NCI-H1930 (cell line): Measurements from ENCODE around the gene ARSA.
"Not testable (repeated sequence)": the region's sequence is repeated elsewhere in the genome, so short reads cannot be mapped to it uniquely, and the experiment has no call there.

Experiments used
- DNase-seq, 2 experiments: peaks; one replicate each; lab custom pipeline; 2025; lab: John Stamatoyannopoulos, UW

Gene ARSA

GRCh38 chr22:50621948-50622722 is 5.8 kb downstream of the ARSA start:
- peak in 1 of 2 experiments; percentile 58 for DNase-seq

- DNase-seq: no peak
Observed at GRCh38 chr22:50621356-50621880, 6.5 kb downstream of the ARSA start.

GRCh38 chr22:50620593-50621355 is 7.2 kb downstream of the ARSA start:
- DNase-seq: peak; percentile 65 to 69

- DNase-seq: not testable (repeated sequence)
Observed at GRCh38 chr22:50614296-50614695, 13.7 kb downstream of the ARSA start.

GRCh38 chr22:50613291-50613981 is 14.5 kb downstream of the ARSA start:
- no peak for DNase-seq

- DNase-seq: no peak
Observed at GRCh38 chr22:50612528-50613221, 15.3 kb downstream of the ARSA start.

- DNase-seq: no peak
Observed at GRCh38 chr22:50612168-50612527, 15.8 kb downstream of the ARSA start.

GRCh38 chr22:50611341-50612060 is 16.5 kb downstream of the ARSA start:
- no peak for DNase-seq

GRCh38 chr22:50610581-50610980 is 17.4 kb downstream of the ARSA start:
- DNase-seq: no peak

GRCh38 chr22:50610041-50610451 is 17.9 kb downstream of the ARSA start:
- DNase-seq: no peak

- DNase-seq: no peak
Observed at GRCh38 chr22:50609599-50609998, 18.4 kb downstream of the ARSA start.

- DNase-seq: no peak
Observed at GRCh38 chr22:50608996-50609395, 19.0 kb downstream of the ARSA start.

- not testable (repeated sequence) for DNase-seq
Observed at GRCh38 chr22:50608058-50608840, 19.7 kb downstream of the ARSA start.

GRCh38 chr22:50607659-50608020 is 20.3 kb downstream of the ARSA start:
- DNase-seq: no peak

- DNase-seq: no peak
Observed at GRCh38 chr22:50606946-50607658, 20.9 kb downstream of the ARSA start.

- DNase-seq: no peak
Observed at GRCh38 chr22:50606165-50606945, 21.6 kb downstream of the ARSA start.

GRCh38 chr22:50605613-50606074 is 22.3 kb downstream of the ARSA start:
- DNase-seq: no peak

- DNase-seq: no peak
Observed at GRCh38 chr22:50605002-50605612, 22.8 kb downstream of the ARSA start.
